Measurements from ENCODE around the gene RET. TPM values are rescaled to one million over a fixed set of nuclear protein-coding genes. Genes with fewer than 3 reads are reported as not detected.

RET gene
- total and polyA plus RNA-seq, 4 donors, result 0.31 to 1.3 (median 0.77) TPM

GRCh38 chr10:43073721-43074120 is 3.1 kb upstream of the RET start:
- no peaks in the 10 kb centered on the region for H3K36me3 ChIP-seq (ENCODE audit: control insufficient read depth in 4 of 4, insufficient read depth in 4 of 4, low read length in 4 of 4)
- WGBS, 2 donors, result 81 to 91% methylated on average over 8 of the region's 8 CpGs
- peaks cover 10 to 27% (median 16%) of the 10 kb centered on the region in 3 donors for H3K27me3 ChIP-seq (ENCODE audit: control insufficient read depth in 3 of 3, insufficient read depth in 3 of 3, low read length in 2 of 3)
- peaks cover 0 to 12% (median 0%) of the 10 kb centered on the region in 5 donors for H3K4me1 ChIP-seq (ENCODE audit: control insufficient read depth in 5 of 5, insufficient read depth in 5 of 5, low read length in 5 of 5)
- ATAC-seq (ENCODE audit: insufficient read depth, low FRiP score) (no peak), DNase-seq (no peak)
- no peak for TF ChIP-seq CTCF (IDR thresholded peaks at IDR 0.05; ENCODE audit: control extremely low read depth, extremely low read depth)
- H3K9me3 ChIP-seq (ENCODE audit: control insufficient read depth in 4 of 4, insufficient read depth in 3 of 4, low read length in 3 of 4), result peaks cover 0 to 2% (median 0%) of the 10 kb centered on the region in 4 donors
- H3K9ac ChIP-seq (ENCODE audit: insufficient read depth in 1 of 2, low read length in 2 of 2), result no peak overlapping the region
- H3K27ac ChIP-seq (ENCODE audit: low read depth in 1 of 2, low read length in 1 of 2), result no peak overlapping the region
- H3K4me3 ChIP-seq, result no peak overlapping the region

GRCh38 chr10:43074409-43074808 is 2.5 kb upstream of the RET start:
- DNase-seq, result no peak
- peaks cover 0 to 2% (median 0%) of the 10 kb centered on the region in 4 donors for H3K9me3 ChIP-seq (ENCODE audit: control insufficient read depth in 4 of 4, insufficient read depth in 3 of 4, low read length in 3 of 4)
- H3K9ac ChIP-seq (ENCODE audit: insufficient read depth in 1 of 2, low read length in 2 of 2), result no peak overlapping the region
- WGBS, 2 donors, result 81 to 87% methylated on average over 5 of the region's 5 CpGs
- TF ChIP-seq CTCF (IDR thresholded peaks at IDR 0.05; ENCODE audit: control extremely low read depth, extremely low read depth), result no peak
- H3K27ac ChIP-seq (ENCODE audit: low read depth in 1 of 2, low read length in 1 of 2), result no peak overlapping the region
- H3K36me3 ChIP-seq (ENCODE audit: control insufficient read depth in 4 of 4, insufficient read depth in 4 of 4, low read length in 4 of 4), result no peaks in the 10 kb centered on the region
- no peak for ATAC-seq (ENCODE audit: insufficient read depth, low FRiP score)
- peaks cover 0 to 9% (median 0%) of the 10 kb centered on the region in 5 donors for H3K4me1 ChIP-seq (ENCODE audit: control insufficient read depth in 5 of 5, insufficient read depth in 5 of 5, low read length in 5 of 5)
- H3K4me3 ChIP-seq, result no peak overlapping the region
- peaks cover 16 to 31% (median 18%) of the 10 kb centered on the region in 3 donors for H3K27me3 ChIP-seq (ENCODE audit: control insufficient read depth in 3 of 3, insufficient read depth in 3 of 3, low read length in 2 of 3)

- no peaks in the 10 kb centered on the region for H3K36me3 ChIP-seq (ENCODE audit: control insufficient read depth in 4 of 4, insufficient read depth in 4 of 4, low read length in 4 of 4)
- WGBS, 2 donors, result 88 to 95% methylated on average over 12 of the region's 12 CpGs
- no peak for DNase-seq
- TF ChIP-seq CTCF (IDR thresholded peaks at IDR 0.05; ENCODE audit: control extremely low read depth, extremely low read depth), result no peak
- peaks cover 16 to 31% (median 18%) of the 10 kb centered on the region in 3 donors for H3K27me3 ChIP-seq (ENCODE audit: control insufficient read depth in 3 of 3, insufficient read depth in 3 of 3, low read length in 2 of 3)
- no peak for ATAC-seq (ENCODE audit: insufficient read depth, low FRiP score)
- H3K4me1 ChIP-seq (ENCODE audit: control insufficient read depth in 5 of 5, insufficient read depth in 5 of 5, low read length in 5 of 5), result peaks cover 0 to 9% (median 0%) of the 10 kb centered on the region in 5 donors
- H3K9ac ChIP-seq (ENCODE audit: insufficient read depth in 1 of 2, low read length in 2 of 2), result no peak overlapping the region
- no peak overlapping the region for H3K4me3 ChIP-seq
- H3K9me3 ChIP-seq (ENCODE audit: control insufficient read depth in 4 of 4, insufficient read depth in 3 of 4, low read length in 3 of 4), result peaks cover 0 to 2% (median 0%) of the 10 kb centered on the region in 4 donors
- H3K27ac ChIP-seq (ENCODE audit: low read depth in 1 of 2, low read length in 1 of 2), result no peak overlapping the region
These were observed 1.9 kb upstream of the RET start for GRCh38 chr10:43074827-43075611.
